ENCODE data around the gene TSPAN9. TPM values are rescaled to one million over a fixed set of nuclear protein-coding genes. Genes with fewer than 3 reads are reported as not detected.

The TSPAN9 gene
- total and polyA plus RNA-seq, 3 donors from 2014 or later, result 14.2 to 23.5 (median 19.8) TPM

DNA sequence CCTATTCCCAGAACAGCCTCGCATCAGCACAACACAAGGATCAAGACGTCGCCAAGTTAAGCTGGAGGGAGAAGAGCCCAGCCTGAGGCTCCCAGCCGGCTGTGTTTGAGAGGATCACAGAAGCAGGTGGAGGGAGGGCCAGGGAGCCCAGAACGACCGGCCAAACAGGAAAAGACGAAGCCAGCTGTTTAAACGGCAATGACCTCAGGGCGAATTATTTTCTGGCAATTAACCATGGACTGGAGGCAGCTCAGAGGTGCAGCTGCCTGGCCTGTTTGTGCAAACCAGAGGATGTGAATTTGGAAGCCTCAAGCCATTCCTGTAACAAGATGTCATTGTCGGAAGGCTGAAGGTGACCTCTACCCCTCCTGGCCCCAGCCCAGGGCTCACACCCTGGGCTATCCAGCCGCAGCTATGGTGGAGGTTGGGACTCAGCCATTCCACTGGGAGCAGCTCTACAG lies 238.1 kb downstream of the TSPAN9 start:
- Histone ChIP-seq H3K36me3 (ENCODE audit: low read depth, missing control alignments) (no peaks in the 10 kb centered on the region), H3K27me3 (no peaks in the 10 kb centered on the region), H3K4me3 (no peak overlapping the region), H3K27ac (no peak overlapping the region), H3K9me3 (no peaks in the 10 kb centered on the region), H3K4me1 (peaks cover 15% of the 10 kb centered on the region)
- DNase-seq, result peak; percentile 73
- intact Hi-C loops (cut with DNase I; ENCODE audit: low total_unique reads), result no loop called here
- TF ChIP-seq POLR2A (IDR thresholded peaks at IDR 0.05) (no peak), CTCF (IDR thresholded peaks at IDR 0.05) (no peak)
- 49% methylated on average over 10 to 11 of the region's 11 CpGs for WGBS, 2 donors

DNA sequence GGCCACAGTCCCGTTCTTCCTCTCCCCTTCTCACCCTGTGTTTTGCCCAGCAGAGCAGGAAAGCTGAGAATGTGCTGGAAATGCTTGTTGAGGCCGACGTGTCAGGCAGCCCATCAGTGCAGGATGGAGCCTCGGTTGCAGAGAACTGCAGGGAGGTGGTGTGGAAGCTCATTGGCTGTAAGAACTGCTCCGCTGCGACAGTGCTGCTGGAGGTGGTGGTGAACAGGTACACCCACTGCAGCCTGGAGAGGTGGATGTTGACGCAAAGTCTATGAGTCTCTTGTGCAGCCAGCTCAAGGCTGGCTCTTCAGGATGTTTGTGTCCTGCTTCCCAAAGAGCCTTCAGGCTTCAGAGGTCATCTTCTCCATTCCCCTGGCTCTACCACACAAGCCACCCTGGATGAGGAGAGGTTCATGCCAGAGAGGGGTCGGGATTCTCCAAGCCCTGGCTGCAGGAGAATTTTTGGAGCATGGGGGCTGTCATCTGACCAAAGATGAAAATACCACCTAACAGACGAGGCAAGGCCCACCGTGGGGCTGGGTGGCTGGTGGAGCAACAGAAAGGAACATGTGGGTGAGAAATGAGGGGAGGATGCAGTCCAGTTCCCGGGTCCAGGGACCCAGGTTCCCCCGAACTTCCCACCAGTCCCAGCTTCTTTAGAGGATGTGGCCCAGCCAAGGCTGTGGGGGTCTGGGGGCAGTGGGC lies 239.7 kb downstream of the TSPAN9 start:
- Histone ChIP-seq H3K36me3 (ENCODE audit: low read depth, missing control alignments) (no peaks in the 10 kb centered on the region), H3K9me3 (no peaks in the 10 kb centered on the region), H3K4me3 (no peak overlapping the region), H3K4me1 (peaks cover 15% of the 10 kb centered on the region), H3K27ac (no peak overlapping the region), H3K27me3 (no peaks in the 10 kb centered on the region)
- no peak for TF ChIP-seq CTCF (IDR thresholded peaks at IDR 0.05)
- TF ChIP-seq POLR2A (IDR thresholded peaks at IDR 0.05), result no peak
- WGBS, 2 donors, result 90 to 94% methylated on average over 10 to 12 of the region's 12 CpGs
- DNase-seq, result no peak
- intact Hi-C loops (cut with DNase I; ENCODE audit: low total_unique reads), result no loop called here

DNA sequence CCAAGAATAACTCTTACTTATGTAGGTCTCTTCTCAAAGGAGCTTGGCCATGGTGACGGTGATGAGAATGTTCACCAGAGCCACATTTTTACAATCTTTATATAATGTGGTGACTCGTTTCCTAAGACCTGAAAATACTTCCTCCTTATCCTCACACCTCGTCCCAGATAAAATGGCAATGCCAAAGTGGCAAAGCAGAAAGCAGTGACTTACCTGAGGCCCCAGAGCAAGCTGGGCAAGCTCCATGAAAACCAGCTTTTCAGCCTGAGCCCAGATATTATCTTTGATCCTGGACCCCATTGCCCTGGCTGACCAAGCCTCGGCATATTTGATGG lies 240.3 kb downstream of the TSPAN9 start:
- Histone ChIP-seq H3K9me3 (no peaks in the 10 kb centered on the region), H3K4me1 (peaks cover 15% of the 10 kb centered on the region), H3K27ac (no peak overlapping the region), H3K4me3 (no peak overlapping the region), H3K36me3 (ENCODE audit: low read depth, missing control alignments) (no peaks in the 10 kb centered on the region), H3K27me3 (no peaks in the 10 kb centered on the region)
- DNase-seq, result no peak
- TF ChIP-seq CTCF (IDR thresholded peaks at IDR 0.05), result no peak
- no peak for TF ChIP-seq POLR2A (IDR thresholded peaks at IDR 0.05)
- 83 to 93% methylated on average over 4 of the region's 4 CpGs for WGBS, 2 donors
- intact Hi-C loops (cut with DNase I; ENCODE audit: low total_unique reads), result no loop called here

DNA sequence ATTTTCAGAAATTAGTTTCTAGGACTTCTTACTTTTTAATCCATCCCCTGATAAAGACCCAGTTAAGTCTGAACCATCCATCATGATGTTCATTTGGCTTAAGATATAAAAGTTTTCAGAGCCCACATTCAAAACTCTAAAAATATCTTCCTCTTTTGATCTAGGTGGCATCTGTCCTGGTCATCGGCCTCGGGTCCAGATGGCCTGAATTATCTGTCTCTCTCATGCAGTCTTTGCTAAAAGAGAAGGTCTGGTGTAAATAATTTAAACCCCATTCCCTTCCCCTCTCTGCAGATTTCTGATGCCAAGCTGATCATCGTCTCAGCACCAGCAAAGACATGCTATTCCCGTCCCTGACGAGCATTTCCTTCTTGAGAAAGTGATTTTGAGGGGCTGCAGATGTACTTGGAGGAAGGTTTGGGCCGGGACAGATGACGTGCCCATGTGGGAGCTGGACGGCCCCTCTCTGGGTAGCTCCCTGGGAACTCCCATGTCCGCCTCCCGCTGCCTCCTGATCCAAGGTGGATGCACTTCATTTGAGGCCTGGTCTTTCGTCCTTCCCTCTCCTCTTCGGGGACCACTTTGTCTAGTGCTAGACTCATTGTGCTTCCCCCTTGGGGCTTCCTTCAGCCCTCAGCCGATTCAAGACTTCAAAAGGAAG lies 240.8 kb downstream of the TSPAN9 start:
- H3K36me3 ChIP-seq (ENCODE audit: low read depth, missing control alignments), result no peaks in the 10 kb centered on the region
- H3K4me3 ChIP-seq, result no peak overlapping the region
- H3K27me3 ChIP-seq, result no peaks in the 10 kb centered on the region
- intact Hi-C loops (cut with DNase I; ENCODE audit: low total_unique reads), result no loop called here
- peaks cover 15% of the 10 kb centered on the region for H3K4me1 ChIP-seq
- no peak for DNase-seq
- H3K9me3 ChIP-seq, result no peaks in the 10 kb centered on the region
- H3K27ac ChIP-seq, result no peak overlapping the region
- 88 to 89% methylated on average over 13 of the region's 13 CpGs for WGBS, 2 donors
- TF ChIP-seq CTCF (IDR thresholded peaks at IDR 0.05) (no peak), POLR2A (IDR thresholded peaks at IDR 0.05) (no peak)

Measured in testis (tissue), 3 donors.